Subcutaneous adipose tissue (tissue), 4 donors: ENCODE measurements around the gene LGALS14. TPM values are rescaled to one million over a fixed set of nuclear protein-coding genes. Genes with fewer than 3 reads are reported as not detected.

ENCODE experiments used
- CTCF ChIP-seq: fragments of 450-650 bp; IDR thresholded peaks from one replicate; pipeline ENCODE4 v1.5.1; 2016; ENCODE audit warnings: low read depth, mild to moderate bottlenecking, control low read depth, antibody characterized with exemption, moderate library complexity
- total RNA-seq, 4 donors: library from RNA; depleted of rRNA; stranded (reverse); fragments of >200 nt; gene quantifications; one replicate each; pipeline ENCODE4 v1.1.0, GENCODE V29; 2016

The LGALS14 gene
- not detected for total RNA-seq

GRCh38 chr19:39704181-39705044, at the start of gene LGALS14:
Gene LGALS14, plus strand, starts transcription at chr19:39704481. Its CDS starts 48 bp downstream, at chr19:39704529.
- no peak for TF ChIP-seq CTCF

GRCh38 chr19:39655613-39656012, 48.7 kb upstream of the LGALS14 start, which contains the start of gene LGALS16:
Gene LGALS16, plus strand, starts transcription at chr19:39655913. Its CDS starts 49 bp downstream, at chr19:39655962.
- TF ChIP-seq CTCF, result no peak

GRCh38 chr19:39659791-39660190, 44.5 kb upstream of the LGALS14 start:
- TF ChIP-seq CTCF, result no peak

GRCh38 chr19:39660661-39661060, 43.6 kb upstream of the LGALS14 start:
- no peak for TF ChIP-seq CTCF

GRCh38 chr19:39661565-39661964, 42.7 kb upstream of the LGALS14 start:
- TF ChIP-seq CTCF, result no peak

GRCh38 chr19:39670998-39671397, 33.3 kb upstream of the LGALS14 start:
- TF ChIP-seq CTCF, result no peak

GRCh38 chr19:39671739-39672363, 32.4 kb upstream of the LGALS14 start:
- TF ChIP-seq CTCF, result no peak
